H1 (cell line): Measurements from ENCODE around the gene OR51S1. TPM values are rescaled to one million over a fixed set of nuclear protein-coding genes. Genes with fewer than 3 reads are reported as not detected.

Experiments used
- CTCF ChIA-PET: fragments of 300-600 bp; sonication (Branson Sonifier 250); formaldehyde crosslinking; loops from one replicate; lab custom pipeline; 2021; ENCODE audit not compliant: partially characterized antibody; lab: Charles Lee
- POLR2A ChIA-PET: fragments of 300-600 bp; sonication (Branson Sonifier 250); formaldehyde crosslinking; loops from one replicate; lab custom pipeline; 2021; ENCODE audit warnings: inconsistent platforms; ENCODE audit not compliant: partially characterized antibody; lab: Charles Lee
- DNase-seq, 2 experiments: peaks; one replicate each; pipeline versions ENCODE4 v3.0.0 to v3.0.0-alpha.2; 2010 to 2022; ENCODE audit warnings: low spot score in 2 of 2, low read depth in 1 of 2, mixed read lengths in 1 of 2
- FAIRE-seq: peaks from 2 replicates; lab custom pipeline; 2011; peaks lifted over from hg19 to GRCh38; lab: Jason Lieb, UNC
- H2AFZ ChIP-seq: 2 replicates; pipeline ENCODE4 v1.8.1; 2012; ENCODE audit warnings: low read length, inconsistent platforms
- H2AK5ac ChIP-seq: 2 replicates; pipeline ENCODE4 v1.6.1; 2013; ENCODE audit warnings: low read depth, low read length
- H2BK120ac ChIP-seq: replicated peaks from 2 replicates; pipeline ENCODE3; 2013; ENCODE audit warnings: low read depth, low read length, inconsistent platforms
- H2BK12ac ChIP-seq: 2 replicates; pipeline ENCODE4 v1.6.1; 2013; ENCODE audit warnings: low read depth, low read length
- H2BK15ac ChIP-seq: 2 replicates; pipeline ENCODE4 v1.6.1; 2013; ENCODE audit warnings: low read length
- H2BK20ac ChIP-seq: 2 replicates; pipeline ENCODE4 v1.6.1; 2013; ENCODE audit warnings: low read length
- H2BK5ac ChIP-seq: 2 replicates; pipeline ENCODE4 v1.6.1; 2013; ENCODE audit warnings: low read depth, low read length
- H3K14ac ChIP-seq: 2 replicates; pipeline ENCODE4 v1.6.1; 2013; ENCODE audit warnings: inconsistent platforms; ENCODE audit not compliant: insufficient read length
- H3K18ac ChIP-seq: 2 replicates; pipeline ENCODE4 v1.6.1; 2013; ENCODE audit warnings: low read length; ENCODE audit errors: extremely low read depth
- H3K23ac ChIP-seq: 2 replicates; pipeline ENCODE4 v1.6.1; 2013; ENCODE audit warnings: inconsistent platforms; ENCODE audit not compliant: insufficient read length
- H3K23me2 ChIP-seq: 2 replicates; pipeline ENCODE4 v1.6.1; 2013; ENCODE audit warnings: low read depth, low read length
- H3K27ac ChIP-seq: 2 replicates; pipeline ENCODE4 v1.6.1; 2011; ENCODE audit warnings: low read depth, low read length, inconsistent platforms
- H3K27me3 ChIP-seq, 4 experiments: replicated peaks in 1 of 4; 1 replicate in 1 of 4; 2 replicates in 3 of 4; pipeline versions ENCODE4 v1.6.1 to v1.8.1; 2011 to 2013; ENCODE audit warnings: low read length in 3 of 4, mild to moderate bottlenecking in 3 of 4, inconsistent platforms in 2 of 4, mixed read lengths in 2 of 4, moderate library complexity in 1 of 4; ENCODE audit not compliant: control insufficient read depth in 3 of 4, insufficient read depth in 3 of 4; ENCODE audit errors: extremely low read depth in 1 of 4
- H3K36me3 ChIP-seq, 4 experiments: 2 replicates each; pipeline versions ENCODE4 v1.6.1 to v1.8.1; 2011 to 2013; ENCODE audit warnings: mild to moderate bottlenecking in 4 of 4, low read length in 3 of 4, moderate library complexity in 2 of 4, control low read depth in 1 of 4, inconsistent platforms in 1 of 4; ENCODE audit not compliant: insufficient read depth in 4 of 4, control insufficient read depth in 2 of 4
- H3K4ac ChIP-seq: replicated peaks from 2 replicates; pipeline ENCODE3; 2013; ENCODE audit warnings: low read length, low read depth, mixed read lengths, inconsistent platforms; ENCODE audit not compliant: insufficient read length
- H3K4me1 ChIP-seq, 4 experiments: replicated peaks in 1 of 4; 1 replicate in 1 of 4; 2 replicates in 3 of 4; pipeline versions ENCODE4 v1.6.1 to v1.8.1; 2011 to 2013; ENCODE audit warnings: low read length in 3 of 4, inconsistent platforms in 2 of 4, mixed read lengths in 1 of 4; ENCODE audit not compliant: insufficient read depth in 4 of 4, control insufficient read depth in 3 of 4
- H3K4me2 ChIP-seq, 2 experiments: 2 replicates each; pipeline versions ENCODE4 v1.6.1 to v1.8.1; 2011 to 2013; ENCODE audit warnings: low read depth in 2 of 2, low read length in 2 of 2, control low read depth in 1 of 2, inconsistent platforms in 1 of 2, mild to moderate bottlenecking in 1 of 2; ENCODE audit not compliant: insufficient read depth in 1 of 2
- H3K4me3 ChIP-seq, 4 experiments: fragments of 200-600, 300-600 bp in 1 of 4; sonication (generic), shearing (Covaris generic), sonication (Bioruptor Twin) in 1 of 4; 2 replicates each; pipeline versions ENCODE4 v1.5.1 to v1.8.1; 2011 to 2016; ENCODE audit warnings: low read length in 4 of 4, low read depth in 3 of 4, control low read depth in 2 of 4, inconsistent platforms in 2 of 4, mild to moderate bottlenecking in 2 of 4, mixed read lengths in 1 of 4, moderate library complexity in 1 of 4; ENCODE audit not compliant: insufficient read depth in 2 of 4; ENCODE audit errors: extremely low read depth in 1 of 4
- H3K56ac ChIP-seq: replicated peaks from 2 replicates; pipeline ENCODE3; 2013; ENCODE audit warnings: low read depth, mild to moderate bottlenecking, mixed read lengths, low read length, inconsistent platforms; ENCODE audit not compliant: insufficient read length
- H3K79me1 ChIP-seq: 2 replicates; pipeline ENCODE4 v1.6.1; 2013; ENCODE audit warnings: low read depth, low read length, control low read depth
- H3K79me2 ChIP-seq, 2 experiments: 2 replicates each; pipeline versions ENCODE4 v1.6.1 to v1.8.1; 2012 to 2013; ENCODE audit warnings: low read length in 2 of 2, mild to moderate bottlenecking in 2 of 2, inconsistent platforms in 1 of 2; ENCODE audit not compliant: insufficient read depth in 2 of 2, control insufficient read depth in 1 of 2
- H3K9ac ChIP-seq, 4 experiments: replicated peaks in 1 of 4; 1 replicate in 1 of 4; 2 replicates in 3 of 4; pipeline versions ENCODE4 v1.6.1 to v1.8.1; 2011 to 2013; ENCODE audit warnings: low read depth in 3 of 4, low read length in 3 of 4, control low read depth in 2 of 4, mild to moderate bottlenecking in 2 of 4, moderate library complexity in 2 of 4, inconsistent platforms in 1 of 4; ENCODE audit errors: extremely low read depth in 1 of 4
- H3K9me3 ChIP-seq, 2 experiments: 2 replicates each; pipeline versions ENCODE4 v1.6.1 to v1.8.1; 2012 to 2013; ENCODE audit warnings: mild to moderate bottlenecking in 2 of 2, moderate library complexity in 2 of 2, control low read depth in 1 of 2, inconsistent platforms in 1 of 2, low read depth in 1 of 2, low read length in 1 of 2, mixed read lengths in 1 of 2; ENCODE audit not compliant: insufficient read depth in 2 of 2
- H4K20me1 ChIP-seq, 2 experiments: replicated peaks in 1 of 2; 2 replicates each; pipeline versions ENCODE3 to v1.8.1; 2011 to 2013; ENCODE audit warnings: inconsistent platforms in 2 of 2, low read length in 2 of 2, mild to moderate bottlenecking in 1 of 2; ENCODE audit not compliant: insufficient read depth in 2 of 2, control insufficient read depth in 1 of 2
- H4K5ac ChIP-seq: 2 replicates; pipeline ENCODE4 v1.6.1; 2013; ENCODE audit warnings: low read length, low read depth, mixed read lengths, inconsistent platforms; ENCODE audit not compliant: insufficient read length
- H4K8ac ChIP-seq: 2 replicates; pipeline ENCODE4 v1.8.0; 2013; ENCODE audit warnings: mild to moderate bottlenecking, moderate library complexity, low read length, inconsistent platforms; ENCODE audit not compliant: insufficient read depth; ENCODE audit errors: extremely low read depth
- H4K91ac ChIP-seq: replicated peaks from 2 replicates; pipeline ENCODE3; 2013; ENCODE audit warnings: low read length, mixed read lengths, inconsistent platforms; ENCODE audit not compliant: insufficient read length
- CBX5 ChIP-seq: fragments of 300-800, 300-1000 bp; sonication (generic); IDR thresholded peaks from 2 replicates; pipeline ENCODE4 v1.7.1; 2016; ENCODE audit warnings: antibody characterized with exemption, low read length, low read depth
- POU5F1 ChIP-seq: IDR thresholded peaks from 2 replicates; pipeline ENCODE4 v1.6.1; 2011; ENCODE audit warnings: low read depth, mild to moderate bottlenecking, low read length, moderate library complexity
- SIN3A ChIP-seq, 2 experiments: IDR thresholded peaks in 1 of 2; conservative IDR thresholded peaks in 1 of 2; 2 replicates each; pipeline ENCODE4 v1.6.1; 2011 to 2012; ENCODE audit warnings: low read length in 2 of 2, improper control_type of control experiment in 1 of 2, low read depth in 1 of 2, mild to moderate bottlenecking in 1 of 2
- TAF7 ChIP-seq: optimal IDR thresholded peaks from 2 replicates; pipeline ENCODE3; 2011; ENCODE audit warnings: low read depth, mild to moderate bottlenecking, inconsistent platforms, low read length, moderate library complexity, borderline replicate concordance
- WGBS, 2 experiments: shearing (Covaris generic) in 1 of 2; methylation state at CpG; one replicate each; pipeline versions ENCODE4 v1.1.6 to v1.1.7; 2013 to 2015; ENCODE audit warnings: low lambda C conversion rate in 2 of 2, mixed read lengths in 2 of 2, inconsistent platforms in 1 of 2, low coverage in 1 of 2, missing lambda C conversion rate in 1 of 2; ENCODE audit not compliant: insufficient replicate concordance in 2 of 2, insufficient coverage in 1 of 2, insufficient read length in 1 of 2; ENCODE audit errors: extremely low coverage in 1 of 2, missing lambda C conversion rate in 1 of 2; 5-methylcytosine and 5-hydroxymethylcytosine counted together
- polyA plus RNA-seq, 7 experiments: library from polyadenylated mRNA; depleted of rRNA in 3 of 7; stranded (reverse) in 5 of 7; unstranded in 2 of 7; fragments of >200 nt in 5 of 7; fragments of 200-250 nt in 2 of 7; gene quantifications; 1 replicate in 5 of 7; 2 replicates in 1 of 7; 4 replicates in 1 of 7; pipeline versions ENCODE4 v1.2.1 to v1.2.3, GENCODE V29; 2011 to 2013; ENCODE audit warnings: missing spikeins in 2 of 7, mixed read lengths in 2 of 7
- total RNA-seq: library from RNA; stranded (reverse); fragmentation: NEBNext Ultra II Directional; extraction: Animal tissue kit (Norgen Biotek cat#: 25700); gene quantifications from 2 replicates; pipeline ENCODE4 v1.2.1, GENCODE V29; 2021

OR51S1 gene
- total and polyA plus RNA-seq, 2 of the 8 experiments (the other 6 are each of a cell fraction or from before 2014, with no cell fraction given): not detected

DNA sequence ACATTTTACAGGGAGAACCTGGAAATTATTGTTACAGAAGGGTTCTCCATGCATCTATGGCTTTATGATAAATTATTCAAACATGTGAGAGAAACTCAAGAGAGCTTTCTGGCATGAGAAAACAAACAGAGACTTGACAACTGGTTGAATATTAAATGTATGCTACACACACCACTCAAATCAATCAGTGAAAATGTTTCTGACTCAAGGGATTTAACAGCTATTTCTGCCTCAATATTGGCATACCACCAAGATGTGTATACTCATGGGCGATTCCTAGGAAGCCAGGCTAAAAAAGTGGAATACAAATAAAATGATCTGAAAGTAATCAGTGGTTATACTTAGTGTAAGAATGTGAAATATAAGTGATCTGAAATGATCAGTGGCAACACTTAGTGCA lies 16.8 kb upstream of the OR51S1 start:
- Histone ChIP-seq H2BK12ac (no peak overlapping the region), H3K27ac (no peak overlapping the region), H4K5ac (no peak overlapping the region), H3K79me1 (no peaks in the 10 kb centered on the region), H2BK15ac (no peak overlapping the region), H4K20me1 (no peaks in the 10 kb centered on the region), H3K4ac (no peak overlapping the region), H3K23ac (no peak overlapping the region), H3K9ac (no peak overlapping the region), H3K27me3 (no peaks in the 10 kb centered on the region), H3K56ac (no peak overlapping the region), H2BK120ac (no peak overlapping the region), H4K8ac (no peak overlapping the region), H3K23me2 (no peaks in the 10 kb centered on the region), H3K14ac (no peak overlapping the region), H3K9me3 (no peaks in the 10 kb centered on the region), H3K36me3 (no peaks in the 10 kb centered on the region), H2BK5ac (no peak overlapping the region), H3K4me3 (no peak overlapping the region), H4K91ac (no peak overlapping the region), H3K79me2 (no peaks in the 10 kb centered on the region), H3K4me1 (peaks cover 0 to 16% (median 4%) of the 10 kb centered on the region in 4 experiments; a peak in 3 of 7 replicates), H3K4me2 (no peak overlapping the region), H2BK20ac (no peak overlapping the region), H3K18ac (no peak overlapping the region), H2AFZ (no peak overlapping the region), H2AK5ac (no peak overlapping the region)
- no peak for FAIRE-seq
- POLR2A ChIA-PET: no interaction called here
- no peak for DNase-seq
- CTCF ChIA-PET: no interaction called here
- WGBS, 2 experiments: 90% methylated on average over 1 of the region's 1 CpG; no CpG with 5 or more reads in 1 of the 2 experiments
- no peak for TF ChIP-seq TAF7
- TF ChIP-seq POU5F1: no peak
- TF ChIP-seq CBX5: no peak
- no peak for TF ChIP-seq SIN3A (conservative IDR thresholded peaks at IDR 0.05 in 1 of 2, IDR thresholded peaks at IDR 0.05 in 1 of 2; ENCODE audit: low read depth in 1 of 2, low read length in 2 of 2)
